SK-N-SH treated with all-trans-retinoic acid at 6 μM for 48 hours (cell line): ENCODE measurements around the gene PARP14.

Experiments used
- ATAC-seq: fragments of 200-7000 bp; cut with Tn5 transposase; 3 replicates; pipeline ENCODE4 v1.9.1; 2020; ENCODE audit warnings: mild to moderate bottlenecking, moderate library complexity
- ARNTL ChIP-seq: fragments of 450-650 bp; formaldehyde crosslinking; IDR thresholded peaks from 2 replicates; pipeline ENCODE4 v1.5.0; 2020; ENCODE audit warnings: low read depth, mild to moderate bottlenecking, moderate library complexity, borderline replicate concordance
- BACH2 ChIP-seq: fragments of 250-450 bp; sonication (Bioruptor Pico); IDR thresholded peaks from 2 replicates; pipeline ENCODE4 v1.9.0; 2021; ENCODE audit warnings: mild to moderate bottlenecking, borderline replicate concordance
- CSDC2 ChIP-seq: fragments of 250-450 bp; sonication (Bioruptor Pico); IDR thresholded peaks from 2 replicates; pipeline ENCODE4 v1.5.0; 2020; ENCODE audit warnings: mild to moderate bottlenecking, moderate library complexity
- CSRNP3 ChIP-seq: fragments of 250-450 bp; sonication (Bioruptor Pico); IDR thresholded peaks from 2 replicates; pipeline ENCODE4 v1.5.1; 2021; ENCODE audit warnings: mild to moderate bottlenecking, moderate library complexity
- ESRRG ChIP-seq: fragments of 250-450 bp; sonication (Bioruptor Pico); IDR thresholded peaks from 2 replicates; pipeline ENCODE4 v1.6.1; 2021; ENCODE audit warnings: mild to moderate bottlenecking
- GLIS3 ChIP-seq: fragments of 250-450 bp; sonication (Bioruptor Pico); IDR thresholded peaks from 2 replicates; pipeline ENCODE4 v1.5.0; 2020; ENCODE audit warnings: mild to moderate bottlenecking, moderate library complexity
- ISL1 ChIP-seq: fragments of 250-450 bp; sonication (Bioruptor Pico); IDR thresholded peaks from 2 replicates; pipeline ENCODE4 v2.1.2; 2022; ENCODE audit warnings: mild to moderate bottlenecking, moderate library complexity
- OSR1 ChIP-seq: fragments of 250-450 bp; sonication (Bioruptor Pico); IDR thresholded peaks from 2 replicates; pipeline ENCODE4 v1.8.0; 2022; ENCODE audit warnings: moderate library complexity, mild to moderate bottlenecking, inconsistent platforms
- PATZ1 ChIP-seq: fragments of 250-450 bp; sonication (Bioruptor Pico); IDR thresholded peaks from 2 replicates; pipeline ENCODE4 v1.8.0; 2020; ENCODE audit warnings: mild to moderate bottlenecking, moderate library complexity, borderline replicate concordance
- POU6F1 ChIP-seq: fragments of 250-450 bp; sonication (Bioruptor Pico); IDR thresholded peaks from 2 replicates; pipeline ENCODE4 v1.8.0; 2021; ENCODE audit warnings: low read depth, mild to moderate bottlenecking, moderate library complexity, borderline replicate concordance
- PPARA ChIP-seq: fragments of 250-450 bp; sonication (Bioruptor Pico); IDR thresholded peaks from 2 replicates; pipeline ENCODE4 v1.5.0; 2020; ENCODE audit warnings: mild to moderate bottlenecking, borderline replicate concordance
- SNAI2 ChIP-seq: fragments of 250-450 bp; sonication (Bioruptor Pico); IDR thresholded peaks from 2 replicates; pipeline ENCODE4 v1.5.0; 2020; ENCODE audit warnings: mild to moderate bottlenecking, moderate library complexity
- TCF4 ChIP-seq: fragments of 250-450 bp; sonication (Bioruptor Pico); IDR thresholded peaks from 2 replicates; pipeline ENCODE4 v1.8.0; 2021; ENCODE audit warnings: mild to moderate bottlenecking, moderate library complexity, borderline replicate concordance
- TOX ChIP-seq: fragments of 250-450 bp; sonication (Bioruptor Pico); IDR thresholded peaks from 2 replicates; pipeline ENCODE4 v1.8.0; 2021; ENCODE audit warnings: mild to moderate bottlenecking, moderate library complexity, borderline replicate concordance
- TSHZ2 ChIP-seq: fragments of 250-450 bp; sonication (Bioruptor Pico); IDR thresholded peaks from 2 replicates; pipeline ENCODE4 v1.5.0; 2020; ENCODE audit warnings: mild to moderate bottlenecking, moderate library complexity
- ZC3H10 ChIP-seq: fragments of 250-450 bp; sonication (Bioruptor Pico); IDR thresholded peaks from 2 replicates; pipeline ENCODE4 v1.5.1; 2021; ENCODE audit warnings: mild to moderate bottlenecking, moderate library complexity
- ZFP3 ChIP-seq: fragments of 250-450 bp; sonication (Bioruptor Pico); IDR thresholded peaks from 2 replicates; pipeline ENCODE4 v1.5.0; 2020; ENCODE audit warnings: mild to moderate bottlenecking, moderate library complexity
- ZFP30 ChIP-seq: fragments of 450-650 bp; formaldehyde crosslinking; IDR thresholded peaks from 2 replicates; pipeline ENCODE4 v1.5.0; 2022; ENCODE audit warnings: mild to moderate bottlenecking, moderate library complexity
- ZNF565 ChIP-seq: fragments of 450-650 bp; formaldehyde crosslinking; conservative IDR thresholded peaks from 2 replicates; pipeline ENCODE4 v1.5.0; 2020; ENCODE audit warnings: low read depth, mild to moderate bottlenecking, moderate library complexity
- ZNF70 ChIP-seq: fragments of 450-650 bp; formaldehyde crosslinking; IDR thresholded peaks from 2 replicates; pipeline ENCODE4 v1.5.0; 2020; ENCODE audit warnings: mild to moderate bottlenecking, moderate library complexity
- ZNF8 ChIP-seq: fragments of 450-650 bp; formaldehyde crosslinking; IDR thresholded peaks from 2 replicates; pipeline ENCODE4 v1.5.0; 2020; ENCODE audit warnings: mild to moderate bottlenecking, moderate library complexity

The PARP14 gene

GRCh38 chr3:122680475-122681283 is at the start of gene PARP14:
Gene PARP14 (plus strand): TSS chr3:122680839. CDS start chr3:122680884, 45 bp downstream.
- no peak for TF ChIP-seq BACH2
- TF ChIP-seq SNAI2 (CRISPR knock-in tag): no peak
- no peak for TF ChIP-seq ZFP30
- TF ChIP-seq CSDC2 (CRISPR knock-in tag): no peak
- TF ChIP-seq OSR1 (CRISPR knock-in tag): no peak
- no peak for TF ChIP-seq TSHZ2 (CRISPR knock-in tag)
- no peak for TF ChIP-seq CSRNP3 (CRISPR knock-in tag)
- no peak for TF ChIP-seq ZNF8 (CRISPR knock-in tag)
- TF ChIP-seq ARNTL (CRISPR knock-in tag): no peak
- no peak for TF ChIP-seq ISL1
- no peak for TF ChIP-seq ZNF70 (CRISPR knock-in tag)
- TF ChIP-seq ZFP3 (CRISPR knock-in tag): no peak
- TF ChIP-seq GLIS3: no peak
- ATAC-seq: peak; percentile 80

- no peak for ATAC-seq
- TF ChIP-seq TOX (CRISPR knock-in tag) (no peak), ZNF8 (CRISPR knock-in tag) (no peak), SNAI2 (CRISPR knock-in tag) (no peak), ZFP3 (CRISPR knock-in tag) (no peak), PATZ1 (CRISPR knock-in tag) (no peak), OSR1 (CRISPR knock-in tag) (no peak), CSRNP3 (CRISPR knock-in tag) (no peak), TCF4 (CRISPR knock-in tag) (no peak), BACH2 (no peak), POU6F1 (CRISPR knock-in tag) (no peak), ESRRG (CRISPR knock-in tag) (no peak), ARNTL (CRISPR knock-in tag) (no peak), CSDC2 (CRISPR knock-in tag) (no peak), ISL1 (no peak), PPARA (CRISPR knock-in tag) (no peak), ZNF70 (CRISPR knock-in tag) (no peak), GLIS3 (no peak), ZNF565 (CRISPR knock-in tag) (no peak), ZC3H10 (no peak)
These were observed 44.9 kb upstream of the PARP14 start for GRCh38 chr3:122635789-122636188.
